ENCODE measurements around the gene RPL36AL. TPM values are rescaled to one million over a fixed set of nuclear protein-coding genes. Genes with fewer than 3 reads are reported as not detected.
A peak's percentile ranks its signal among the peaks of the same experiment; 100 is the strongest.
"Not testable (repeated sequence)": the region's sequence is repeated elsewhere in the genome, so short reads cannot be mapped to it uniquely, and the experiment has no call there.

RPL36AL gene
- total RNA-seq, 2 donors from 2014 or later, result 217 to 225 TPM

- ATAC-seq (replicated peaks in 1 of 2), result no peak
- H3K4me1 Mint-ChIP-seq (ENCODE audit: low read depth), result peaks cover 13% of the 10 kb centered on the region
- H3K4me3 Mint-ChIP-seq, result no peak overlapping the region
- no peaks in the 10 kb centered on the region for H3K27me3 Mint-ChIP-seq (ENCODE audit: low read depth)
- DNase-seq, result no peak
- no peaks in the 10 kb centered on the region for H3K9me3 Mint-ChIP-seq
- H3K36me3 Mint-ChIP-seq (ENCODE audit: insufficient read depth in 2 of 2), result peaks cover 4 to 25% of the 10 kb centered on the region in 2 donors
- no peak overlapping the region for H3K27ac Mint-ChIP-seq
Observed at GRCh38 chr14:49607583-49607982, 12.8 kb downstream of the RPL36AL start.

- H3K36me3 Mint-ChIP-seq (ENCODE audit: insufficient read depth in 2 of 2), result peaks cover 7 to 18% of the 10 kb centered on the region in 2 donors
- no peaks in the 10 kb centered on the region for H3K27me3 Mint-ChIP-seq (ENCODE audit: low read depth)
- peak within 1 kb of the TSS; percentile 99 for H3K27ac Mint-ChIP-seq
- H3K4me3 Mint-ChIP-seq, result peak within 1 kb of the TSS; percentile 99
- ATAC-seq (replicated peaks in 1 of 2), result peak; percentile 87 to 89
- peak; percentile 91 for DNase-seq
- peaks cover 47% of the 10 kb centered on the region for H3K4me1 Mint-ChIP-seq (ENCODE audit: low read depth)
- H3K9me3 Mint-ChIP-seq, result no peaks in the 10 kb centered on the region
Observed at GRCh38 chr14:49598485-49599300, 21.7 kb downstream of the RPL36AL start, which contains the start of gene LRR1. Gene LRR1, plus strand, starts transcription at chr14:49598940. Its CDS starts 81 bp downstream, at chr14:49599021.

GRCh38 chr14:49598189-49598484, 22.3 kb downstream of the RPL36AL start:
- peaks cover 45% of the 10 kb centered on the region for H3K4me1 Mint-ChIP-seq (ENCODE audit: low read depth)
- ATAC-seq (replicated peaks in 1 of 2) (peak; percentile 7 to 12), DNase-seq (peak in 1 of 2 donors; percentile 21)
- peaks cover 7 to 15% of the 10 kb centered on the region in 2 donors for H3K36me3 Mint-ChIP-seq (ENCODE audit: insufficient read depth in 2 of 2)
- H3K27ac Mint-ChIP-seq, result peak overlapping the region; percentile 99
- H3K9me3 Mint-ChIP-seq, result no peaks in the 10 kb centered on the region
- peak overlapping the region; percentile 99 for H3K4me3 Mint-ChIP-seq
- no peaks in the 10 kb centered on the region for H3K27me3 Mint-ChIP-seq (ENCODE audit: low read depth)

- Mint-ChIP-seq H3K27me3 (ENCODE audit: low read depth) (no peaks in the 10 kb centered on the region), H3K9me3 (no peaks in the 10 kb centered on the region), H3K4me1 (ENCODE audit: low read depth) (peaks cover 27% of the 10 kb centered on the region), H3K4me3 (peak overlapping the region in 1 of 2 donors; percentile 28), H3K36me3 (ENCODE audit: insufficient read depth in 2 of 2) (peaks cover 3 to 8% of the 10 kb centered on the region in 2 donors), H3K27ac (peak overlapping the region; percentile 54)
- no peak for ATAC-seq (replicated peaks in 1 of 2)
- no peak for DNase-seq
Observed at GRCh38 chr14:49594347-49595091, 25.9 kb downstream of the RPL36AL start.

GRCh38 chr14:49593016-49593415, 27.4 kb downstream of the RPL36AL start:
- H3K27ac Mint-ChIP-seq, result no peak overlapping the region
- H3K4me3 Mint-ChIP-seq, result no peak overlapping the region

GRCh38 chr14:49589387-49589786, 31.0 kb downstream of the RPL36AL start:
- H3K36me3 Mint-ChIP-seq (ENCODE audit: insufficient read depth in 2 of 2), result peaks cover 7 to 14% of the 10 kb centered on the region in 2 donors
- peaks cover 16% of the 10 kb centered on the region for H3K4me1 Mint-ChIP-seq (ENCODE audit: low read depth)
- no peak overlapping the region for H3K27ac Mint-ChIP-seq
- H3K27me3 Mint-ChIP-seq (ENCODE audit: low read depth), result no peaks in the 10 kb centered on the region
- H3K9me3 Mint-ChIP-seq, result no peaks in the 10 kb centered on the region
- no peak for DNase-seq
- H3K4me3 Mint-ChIP-seq, result no peak overlapping the region
- ATAC-seq (replicated peaks in 1 of 2), result no peak

More at GRCh38 chr14:49593016-49593415, 27.4 kb downstream of the RPL36AL start:
- Mint-ChIP-seq H3K27me3 (ENCODE audit: low read depth) (no peaks in the 10 kb centered on the region), H3K36me3 (ENCODE audit: insufficient read depth in 2 of 2) (peaks cover 0 to under 1% of the 10 kb centered on the region in 2 donors), H3K9me3 (no peaks in the 10 kb centered on the region), H3K4me1 (ENCODE audit: low read depth) (peaks cover 27% of the 10 kb centered on the region)
- ATAC-seq (replicated peaks in 1 of 2) (no peak), DNase-seq (no peak)

GRCh38 chr14:49586673-49587460, 33.6 kb downstream of the RPL36AL start:
- DNase-seq (peak; percentile 60 to 74), ATAC-seq (replicated peaks in 1 of 2) (peak in 1 of 2 donors; percentile 25)
- Mint-ChIP-seq H3K27me3 (ENCODE audit: low read depth) (no peaks in the 10 kb centered on the region), H3K4me3 (peak overlapping the region; percentile 91 to 96), H3K36me3 (ENCODE audit: insufficient read depth in 2 of 2) (peaks cover 13 to 37% of the 10 kb centered on the region in 2 donors), H3K27ac (peak overlapping the region; percentile 95), H3K9me3 (no peaks in the 10 kb centered on the region), H3K4me1 (ENCODE audit: low read depth) (peaks cover 40% of the 10 kb centered on the region)

- DNase-seq (peak; percentile 97 to 98), ATAC-seq (replicated peaks in 1 of 2) (peak; percentile 92 to 93)
- Mint-ChIP-seq H3K9me3 (no peaks in the 10 kb centered on the region), H3K4me1 (ENCODE audit: low read depth) (peaks cover 48% of the 10 kb centered on the region), H3K4me3 (peak within 1 kb of the TSS; percentile 91 to 96), H3K36me3 (ENCODE audit: insufficient read depth in 2 of 2) (peaks cover 15 to 44% of the 10 kb centered on the region in 2 donors), H3K27me3 (ENCODE audit: low read depth) (no peaks in the 10 kb centered on the region), H3K27ac (peak within 1 kb of the TSS; percentile 95)
Observed at GRCh38 chr14:49585803-49586672, 34.4 kb downstream of the RPL36AL start, which contains the start of gene RPS29. Gene RPS29, minus strand, starts transcription at chr14:49586380. Its CDS starts 34 bp downstream, at chr14:49586346.

GRCh38 chr14:49584981-49585640, 35.3 kb downstream of the RPL36AL start:
- peaks cover 56% of the 10 kb centered on the region for H3K4me1 Mint-ChIP-seq (ENCODE audit: low read depth)
- not testable (repeated sequence) for H3K27me3 Mint-ChIP-seq (ENCODE audit: low read depth)

GRCh38 chr14:49584058-49584457, 36.4 kb downstream of the RPL36AL start:
- no peak for DNase-seq
- Mint-ChIP-seq H3K36me3 (ENCODE audit: insufficient read depth in 2 of 2) (peaks cover 15 to 44% of the 10 kb centered on the region in 2 donors), H3K27ac (peak overlapping the region; percentile 95), H3K4me1 (ENCODE audit: low read depth) (peaks cover 66% of the 10 kb centered on the region), H3K27me3 (ENCODE audit: low read depth) (no peaks in the 10 kb centered on the region), H3K9me3 (no peaks in the 10 kb centered on the region), H3K4me3 (peak overlapping the region; percentile 91 to 96)
- ATAC-seq (replicated peaks in 1 of 2), result no peak

More at GRCh38 chr14:49584981-49585640, 35.3 kb downstream of the RPL36AL start:
- not testable (repeated sequence) for ATAC-seq (replicated peaks in 1 of 2); H3K9me3 Mint-ChIP-seq; DNase-seq
- peak overlapping the region; percentile 95 for H3K27ac Mint-ChIP-seq
- peaks cover 15 to 44% of the 10 kb centered on the region in 2 donors for H3K36me3 Mint-ChIP-seq (ENCODE audit: insufficient read depth in 2 of 2)
- H3K4me3 Mint-ChIP-seq, result peak overlapping the region; percentile 91 to 96

- ATAC-seq (replicated peaks in 1 of 2), result no peak
- no peak for DNase-seq
- no peaks in the 10 kb centered on the region for H3K9me3 Mint-ChIP-seq
- H3K36me3 Mint-ChIP-seq (ENCODE audit: insufficient read depth in 2 of 2), result peaks cover 15 to 44% of the 10 kb centered on the region in 2 donors
- no peaks in the 10 kb centered on the region for H3K27me3 Mint-ChIP-seq (ENCODE audit: low read depth)
- H3K4me1 Mint-ChIP-seq (ENCODE audit: low read depth), result peaks cover 70% of the 10 kb centered on the region
- H3K27ac Mint-ChIP-seq, result peak overlapping the region; percentile 95
- H3K4me3 Mint-ChIP-seq, result peak overlapping the region; percentile 91 to 96
Observed at GRCh38 chr14:49583629-49584028, 36.8 kb downstream of the RPL36AL start.

Data from activated T-cell treated with anti-CD3 and anti-CD28 coated beads, Interleukin-2, amount 50 U/mL, for 72 hours (primary cell).